HepG2 (cell line): ENCODE data around the gene PRKCZ. TPM values are rescaled to one million over a fixed set of nuclear protein-coding genes. Genes with fewer than 3 reads are reported as not detected.
A peak's percentile ranks its signal among the peaks of the same experiment; 100 is the strongest.

ENCODE experiments used
- ADNP ChIP-seq: sonication (generic); formaldehyde crosslinking; IDR thresholded peaks from 2 replicates; pipeline ENCODE4 v1.4.0; 2020; ENCODE audit warnings: missing genetic modification reagents
- AKAP8 ChIP-seq: sonication (generic); formaldehyde crosslinking; IDR thresholded peaks from 2 replicates; pipeline ENCODE4 v1.5.1; 2020; ENCODE audit warnings: mild to moderate bottlenecking, missing genetic modification reagents
- CC2D1A ChIP-seq: sonication (generic); formaldehyde crosslinking; IDR thresholded peaks from 2 replicates; pipeline ENCODE4 v1.8.1; 2023; ENCODE audit warnings: mild to moderate bottlenecking, missing genetic modification reagents
- CENPX ChIP-seq: sonication (generic); formaldehyde crosslinking; IDR thresholded peaks from 2 replicates; pipeline ENCODE4 v1.9.0; 2021; ENCODE audit warnings: mild to moderate bottlenecking, missing genetic modification reagents, moderate library complexity
- CREM ChIP-seq, 2 experiments: sonication (generic) in 1 of 2; formaldehyde crosslinking in 1 of 2; IDR thresholded peaks; 2 replicates each; pipeline versions ENCODE4 v1.4.0 to v1.6.1; 2016 to 2020; ENCODE audit warnings: antibody characterized with exemption in 1 of 2, mild to moderate bottlenecking in 1 of 2, missing genetic modification reagents in 1 of 2
- DMTF1 ChIP-seq: sonication (generic); formaldehyde crosslinking; IDR thresholded peaks from 2 replicates; pipeline ENCODE4 v1.4.0; 2020; ENCODE audit warnings: mild to moderate bottlenecking, missing genetic modification reagents
- GATA4 ChIP-seq: sonication (generic); IDR thresholded peaks from 2 replicates; pipeline ENCODE4 v1.6.1; 2016; ENCODE audit warnings: antibody characterized with exemption, low read depth, borderline replicate concordance
- HDAC1 ChIP-seq: sonication (generic); formaldehyde crosslinking; IDR thresholded peaks from 2 replicates; pipeline ENCODE4 v1.5.1; 2020; ENCODE audit warnings: mild to moderate bottlenecking, missing genetic modification reagents
- HNRNPUL1 ChIP-seq: fragments of 200-400 bp; formaldehyde crosslinking; IDR thresholded peaks from 2 replicates; pipeline ENCODE4 v1.6.1; 2017; ENCODE audit warnings: low read depth, mild to moderate bottlenecking, low read length, moderate library complexity
- IRF9 ChIP-seq: sonication (generic); formaldehyde crosslinking; IDR thresholded peaks from 2 replicates; pipeline ENCODE4 v1.8.0; 2022; ENCODE audit warnings: missing genetic modification reagents, mild to moderate bottlenecking, borderline replicate concordance
- PAF1 ChIP-seq: IDR thresholded peaks from 2 replicates; pipeline ENCODE4 v1.6.1; 2016; ENCODE audit warnings: missing genetic modification reagents, missing compliant biosample characterization
- PREB ChIP-seq: sonication (generic); formaldehyde crosslinking; IDR thresholded peaks from 2 replicates; pipeline ENCODE4 v1.4.0; 2020; ENCODE audit warnings: missing genetic modification reagents
- RAD21 ChIP-seq: fragments of 450-650 bp; formaldehyde crosslinking; IDR thresholded peaks from 2 replicates; pipeline ENCODE4 v1.5.0; 2020; ENCODE audit warnings: mild to moderate bottlenecking
- ZBTB44 ChIP-seq: sonication (generic); formaldehyde crosslinking; IDR thresholded peaks from 2 replicates; pipeline ENCODE4 v1.4.0; 2020; ENCODE audit warnings: missing genetic modification reagents
- ZFP91 ChIP-seq: sonication (generic); formaldehyde crosslinking; IDR thresholded peaks from 2 replicates; pipeline ENCODE4 v1.9.0; 2022; ENCODE audit warnings: missing genetic modification reagents, mild to moderate bottlenecking, borderline replicate concordance
- ZNF24 ChIP-seq: fragments of 450-650 bp; IDR thresholded peaks from 2 replicates; pipeline ENCODE4 v1.6.1; 2017; ENCODE audit warnings: antibody characterized with exemption, mild to moderate bottlenecking
- ZNF563 ChIP-seq: sonication (generic); formaldehyde crosslinking; IDR thresholded peaks from 2 replicates; pipeline ENCODE4 v1.8.0; 2022; ENCODE audit warnings: mild to moderate bottlenecking, moderate library complexity, missing genetic modification reagents
- ZNF616 ChIP-seq: sonication (generic); formaldehyde crosslinking; IDR thresholded peaks from 2 replicates; pipeline ENCODE4 v1.5.0; 2020; ENCODE audit warnings: low read depth, mild to moderate bottlenecking, missing genetic modification reagents
- ZNF619 ChIP-seq: sonication (generic); formaldehyde crosslinking; IDR thresholded peaks from 2 replicates; pipeline ENCODE4 v1.4.0; 2020; ENCODE audit warnings: mild to moderate bottlenecking, missing genetic modification reagents
- polyA plus RNA-seq, 8 experiments: library from polyadenylated mRNA; depleted of rRNA in 3 of 8; stranded (reverse) in 7 of 8; unstranded in 1 of 8; fragments of >200 nt; fragmentation: Illumina TruSeq in 4 of 8; extraction: Trizol in 4 of 8; gene quantifications; 2 replicates each; pipeline versions ENCODE4 v1.2.1 to v1.2.3, GENCODE V29; 2011 to 2016; ENCODE audit warnings: low read depth in 4 of 8, missing spikeins in 1 of 8, mixed read lengths in 1 of 8; ENCODE audit not compliant: insufficient read depth in 1 of 8
- total RNA-seq, 5 experiments: library from RNA; depleted of rRNA; stranded (reverse); fragments of >200 nt; fragmentation: Illumina TruSeq; extraction: Trizol; gene quantifications; 2 replicates each; pipeline ENCODE4 v1.2.3, GENCODE V29; 2016; ENCODE audit warnings: low read depth in 1 of 5
- TF ChIP-seq, protein P1 (sequence below): sonication (generic); formaldehyde crosslinking; IDR thresholded peaks from 2 replicates; pipeline ENCODE4 v1.5.0; 2020; ENCODE audit warnings: missing genetic modification reagents

The PRKCZ gene
- total and polyA plus RNA-seq, 2 of the 13 experiments (the other 11 are each of a cell fraction or from before 2014, with no cell fraction given), result 34.7 to 85.2 TPM

GRCh38 chr1:2134621-2135307 lies 84.6 kb downstream of the PRKCZ start (continued):
- TF ChIP-seq ZBTB44 (CRISPR knock-in tag), result peak; percentile 19; the same call in 1 of the 2 replicates
- no peak for TF ChIP-seq ZNF563 (CRISPR knock-in tag)
- TF ChIP-seq PAF1 (CRISPR knock-in tag), result no peak
- TF ChIP-seq CREM (IDR thresholded peaks at IDR 0.05), result peak; percentile 54
- TF ChIP-seq CREM (CRISPR knock-in tag; IDR thresholded peaks at IDR 0.05), result no peak
- TF ChIP-seq ZNF616 (CRISPR knock-in tag), result no peak
- no peak for TF ChIP-seq HNRNPUL1
- no peak for TF ChIP-seq ZNF619 (CRISPR knock-in tag)
- peak; percentile 72; the same call in 1 of the 2 replicates for TF ChIP-seq ZFP91 (CRISPR knock-in tag)
- peak; percentile 39; the same call in 1 of the 2 replicates for TF ChIP-seq HDAC1 (CRISPR knock-in tag)
- no peak for TF ChIP-seq PREB (CRISPR knock-in tag)
- TF ChIP-seq CENPX (CRISPR knock-in tag), result no peak
- TF ChIP-seq IRF9 (CRISPR knock-in tag), result no peak; the same call in 1 of the 2 replicates
- TF ChIP-seq GATA4, result peak; percentile 58; the same call in 1 of the 2 replicates
- TF ChIP-seq ZNF24, result no peak
- TF ChIP-seq DMTF1 (CRISPR knock-in tag), result no peak
- TF ChIP-seq AKAP8, result 0 out of 2 replicates have a peak, but pooled peaks have one; percentile 75
- TF ChIP-seq, protein P1, sequence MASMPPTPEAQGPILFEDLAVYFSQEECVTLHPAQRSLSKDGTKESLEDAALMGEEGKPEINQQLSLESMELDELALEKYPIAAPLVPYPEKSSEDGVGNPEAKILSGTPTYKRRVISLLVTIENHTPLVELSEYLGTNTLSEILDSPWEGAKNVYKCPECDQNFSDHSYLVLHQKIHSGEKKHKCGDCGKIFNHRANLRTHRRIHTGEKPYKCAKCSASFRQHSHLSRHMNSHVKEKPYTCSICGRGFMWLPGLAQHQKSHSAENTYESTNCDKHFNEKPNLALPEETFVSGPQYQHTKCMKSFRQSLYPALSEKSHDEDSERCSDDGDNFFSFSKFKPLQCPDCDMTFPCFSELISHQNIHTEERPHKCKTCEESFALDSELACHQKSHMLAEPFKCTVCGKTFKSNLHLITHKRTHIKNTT, result no peak
- TF ChIP-seq RAD21 (CRISPR knock-in tag), result peak; percentile 47; the same call in 1 of the 2 replicates
- TF ChIP-seq ADNP, result no peak
- TF ChIP-seq CC2D1A (CRISPR knock-in tag), result no peak
